Activated naive CD8-positive, alpha-beta T cell treated with anti-CD3 and anti-CD28 coated beads, Interleukin-2, amount 50 U/mL, for 24 hours (primary cell): ENCODE results near the gene COQ9.
"Not testable (repeated sequence)": the region's sequence is repeated elsewhere in the genome, so short reads cannot be mapped to it uniquely, and the experiment has no call there.

Experiments
- ATAC-seq: fragments of 150-1000 bp; cut with Tn5 transposase; one replicate; pipeline ENCODE4 v1.10.0; 2021
- DNase-seq: peaks from one replicate; pipeline ENCODE4 v3.0.0; 2021
- H3K27ac Mint-ChIP-seq: one replicate; pipeline ENCODE4 v1.8.0; 2021; ENCODE audit warnings: mild to moderate bottlenecking, mixed read lengths
- H3K27me3 Mint-ChIP-seq: one replicate; pipeline ENCODE4 v1.8.0; 2021; ENCODE audit warnings: mixed read lengths
- H3K36me3 Mint-ChIP-seq: one replicate; pipeline ENCODE4 v1.8.0; 2021; ENCODE audit warnings: low read depth, mixed read lengths
- H3K4me1 Mint-ChIP-seq: one replicate; pipeline ENCODE4 v1.8.0; 2021; ENCODE audit warnings: mixed read lengths
- H3K4me3 Mint-ChIP-seq: one replicate; pipeline ENCODE4 v1.8.0; 2021; ENCODE audit warnings: mild to moderate bottlenecking, moderate library complexity, mixed read lengths
- H3K9me3 Mint-ChIP-seq: one replicate; pipeline ENCODE4 v1.8.0; 2021; ENCODE audit warnings: mixed read lengths

The COQ9 gene

GRCh38 chr16:57413733-57414132 lies 33.5 kb upstream of the COQ9 start:
- DNase-seq = no peak
- H3K4me3 Mint-ChIP-seq = no peak overlapping the region
- peaks cover 3% of the 10 kb centered on the region for H3K27me3 Mint-ChIP-seq
- H3K27ac Mint-ChIP-seq = no peak overlapping the region
- no peaks in the 10 kb centered on the region for H3K36me3 Mint-ChIP-seq
- no peak for ATAC-seq
- peaks cover 34% of the 10 kb centered on the region for H3K4me1 Mint-ChIP-seq
- no peaks in the 10 kb centered on the region for H3K9me3 Mint-ChIP-seq

GRCh38 chr16:57416084-57416483 lies 31.2 kb upstream of the COQ9 start:
- ATAC-seq = no peak
- H3K27ac Mint-ChIP-seq = peak overlapping the region; percentile 81
- H3K4me3 Mint-ChIP-seq = no peak overlapping the region
- peaks cover 35% of the 10 kb centered on the region for H3K4me1 Mint-ChIP-seq
- H3K27me3 Mint-ChIP-seq = no peaks in the 10 kb centered on the region
- no peaks in the 10 kb centered on the region for H3K36me3 Mint-ChIP-seq
- no peak for DNase-seq
- H3K9me3 Mint-ChIP-seq = no peaks in the 10 kb centered on the region

GRCh38 chr16:57419506-57419905 lies 27.8 kb upstream of the COQ9 start:
- H3K9me3 Mint-ChIP-seq = no peaks in the 10 kb centered on the region
- no peak overlapping the region for H3K27ac Mint-ChIP-seq
- H3K36me3 Mint-ChIP-seq = no peaks in the 10 kb centered on the region
- no peak for ATAC-seq
- peaks cover 24% of the 10 kb centered on the region for H3K4me1 Mint-ChIP-seq
- H3K4me3 Mint-ChIP-seq = no peak overlapping the region
- H3K27me3 Mint-ChIP-seq = no peaks in the 10 kb centered on the region
- DNase-seq = no peak

- H3K27me3 Mint-ChIP-seq = no peaks in the 10 kb centered on the region
- DNase-seq (no peak), ATAC-seq (no peak)
- H3K4me3 Mint-ChIP-seq = no peak overlapping the region
- H3K9me3 Mint-ChIP-seq = no peaks in the 10 kb centered on the region
- H3K36me3 Mint-ChIP-seq = peaks cover 4% of the 10 kb centered on the region
- peak overlapping the region; percentile 44 for H3K27ac Mint-ChIP-seq
- H3K4me1 Mint-ChIP-seq = peaks cover 16% of the 10 kb centered on the region
Measured at GRCh38 chr16:57422026-57422944, 25.0 kb upstream of the COQ9 start.

GRCh38 chr16:57423152-57423551 lies 24.1 kb upstream of the COQ9 start:
- Mint-ChIP-seq H3K36me3 (peaks cover 11% of the 10 kb centered on the region), H3K4me3 (no peak overlapping the region), H3K27me3 (no peaks in the 10 kb centered on the region), H3K27ac (no peak overlapping the region), H3K9me3 (no peaks in the 10 kb centered on the region), H3K4me1 (peaks cover 12% of the 10 kb centered on the region)
- DNase-seq (no peak), ATAC-seq (no peak)

- Mint-ChIP-seq H3K27ac (no peak overlapping the region), H3K9me3 (no peaks in the 10 kb centered on the region), H3K4me3 (no peak overlapping the region), H3K36me3 (peaks cover 21% of the 10 kb centered on the region), H3K4me1 (peaks cover 1% of the 10 kb centered on the region), H3K27me3 (no peaks in the 10 kb centered on the region)
- no peak for ATAC-seq
- no peak for DNase-seq
Measured at GRCh38 chr16:57424583-57424982, 22.7 kb upstream of the COQ9 start.

GRCh38 chr16:57426356-57426755 lies 20.9 kb upstream of the COQ9 start:
- H3K27me3 Mint-ChIP-seq = no peaks in the 10 kb centered on the region
- ATAC-seq = no peak
- DNase-seq = no peak
- H3K4me3 Mint-ChIP-seq = no peak overlapping the region
- peaks cover 35% of the 10 kb centered on the region for H3K36me3 Mint-ChIP-seq
- no peaks in the 10 kb centered on the region for H3K4me1 Mint-ChIP-seq
- no peaks in the 10 kb centered on the region for H3K9me3 Mint-ChIP-seq
- H3K27ac Mint-ChIP-seq = no peak overlapping the region

GRCh38 chr16:57427307-57427706 lies 20.0 kb upstream of the COQ9 start:
- ATAC-seq = no peak
- H3K27me3 Mint-ChIP-seq = no peaks in the 10 kb centered on the region
- peaks cover 38% of the 10 kb centered on the region for H3K36me3 Mint-ChIP-seq
- no peaks in the 10 kb centered on the region for H3K9me3 Mint-ChIP-seq
- no peak overlapping the region for H3K27ac Mint-ChIP-seq
- H3K4me1 Mint-ChIP-seq = no peaks in the 10 kb centered on the region
- H3K4me3 Mint-ChIP-seq = no peak overlapping the region
- no peak for DNase-seq

GRCh38 chr16:57427824-57428223 lies 19.5 kb upstream of the COQ9 start:
- Mint-ChIP-seq H3K4me1 (peaks cover 2% of the 10 kb centered on the region), H3K4me3 (no peak overlapping the region), H3K27ac (no peak overlapping the region), H3K9me3 (no peaks in the 10 kb centered on the region), H3K36me3 (peaks cover 43% of the 10 kb centered on the region), H3K27me3 (no peaks in the 10 kb centered on the region)
- ATAC-seq = no peak
- no peak for DNase-seq

GRCh38 chr16:57430955-57431354 lies 16.3 kb upstream of the COQ9 start:
- Mint-ChIP-seq H3K27ac (no peak overlapping the region), H3K9me3 (no peaks in the 10 kb centered on the region), H3K4me3 (no peak overlapping the region), H3K36me3 (peaks cover 64% of the 10 kb centered on the region), H3K27me3 (no peaks in the 10 kb centered on the region), H3K4me1 (peaks cover 25% of the 10 kb centered on the region)
- DNase-seq = no peak
- ATAC-seq = no peak

GRCh38 chr16:57432505-57432904 lies 14.8 kb upstream of the COQ9 start:
- H3K4me1 Mint-ChIP-seq = peaks cover 25% of the 10 kb centered on the region
- H3K9me3 Mint-ChIP-seq = no peaks in the 10 kb centered on the region
- H3K27ac Mint-ChIP-seq = no peak overlapping the region
- ATAC-seq (no peak), DNase-seq (no peak)
- H3K36me3 Mint-ChIP-seq = peaks cover 62% of the 10 kb centered on the region
- H3K4me3 Mint-ChIP-seq = no peak overlapping the region
- H3K27me3 Mint-ChIP-seq = no peaks in the 10 kb centered on the region

GRCh38 chr16:57432989-57433388 lies 14.3 kb upstream of the COQ9 start:
- DNase-seq (no peak), ATAC-seq (no peak)
- Mint-ChIP-seq H3K36me3 (peaks cover 57% of the 10 kb centered on the region), H3K27me3 (no peaks in the 10 kb centered on the region), H3K4me3 (no peak overlapping the region), H3K9me3 (no peaks in the 10 kb centered on the region), H3K27ac (no peak overlapping the region), H3K4me1 (peaks cover 25% of the 10 kb centered on the region)

GRCh38 chr16:57434003-57434402 lies 13.3 kb upstream of the COQ9 start:
- H3K4me1 Mint-ChIP-seq = peaks cover 25% of the 10 kb centered on the region
- ATAC-seq = no peak
- DNase-seq = no peak
- peaks cover 58% of the 10 kb centered on the region for H3K36me3 Mint-ChIP-seq
- H3K4me3 Mint-ChIP-seq = no peak overlapping the region
- H3K27ac Mint-ChIP-seq = no peak overlapping the region
- H3K9me3 Mint-ChIP-seq = no peaks in the 10 kb centered on the region
- no peaks in the 10 kb centered on the region for H3K27me3 Mint-ChIP-seq

- Mint-ChIP-seq H3K36me3 (peaks cover 65% of the 10 kb centered on the region), H3K9me3 (peaks cover 8% of the 10 kb centered on the region), H3K27ac (no peak overlapping the region), H3K4me3 (no peak overlapping the region), H3K27me3 (no peaks in the 10 kb centered on the region), H3K4me1 (peaks cover 25% of the 10 kb centered on the region)
- no peak for ATAC-seq
- no peak for DNase-seq
Measured at GRCh38 chr16:57435838-57436237, 11.4 kb upstream of the COQ9 start.

GRCh38 chr16:57439947-57440346 lies 7.3 kb upstream of the COQ9 start:
- Mint-ChIP-seq H3K36me3 (peaks cover 59% of the 10 kb centered on the region), H3K9me3 (peaks cover 15% of the 10 kb centered on the region), H3K4me1 (peaks cover 19% of the 10 kb centered on the region)
- H3K27ac Mint-ChIP-seq, H3K4me3 Mint-ChIP-seq, DNase-seq, H3K27me3 Mint-ChIP-seq, ATAC-seq: not testable (repeated sequence)
